ENCODE data around the gene STKLD1. TPM values are rescaled to one million over a fixed set of nuclear protein-coding genes. Genes with fewer than 3 reads are reported as not detected.

STKLD1 gene
- total RNA-seq, 4 donors from 2014 or later: 0.44 to 0.68 TPM; not detected in 2

DNA sequence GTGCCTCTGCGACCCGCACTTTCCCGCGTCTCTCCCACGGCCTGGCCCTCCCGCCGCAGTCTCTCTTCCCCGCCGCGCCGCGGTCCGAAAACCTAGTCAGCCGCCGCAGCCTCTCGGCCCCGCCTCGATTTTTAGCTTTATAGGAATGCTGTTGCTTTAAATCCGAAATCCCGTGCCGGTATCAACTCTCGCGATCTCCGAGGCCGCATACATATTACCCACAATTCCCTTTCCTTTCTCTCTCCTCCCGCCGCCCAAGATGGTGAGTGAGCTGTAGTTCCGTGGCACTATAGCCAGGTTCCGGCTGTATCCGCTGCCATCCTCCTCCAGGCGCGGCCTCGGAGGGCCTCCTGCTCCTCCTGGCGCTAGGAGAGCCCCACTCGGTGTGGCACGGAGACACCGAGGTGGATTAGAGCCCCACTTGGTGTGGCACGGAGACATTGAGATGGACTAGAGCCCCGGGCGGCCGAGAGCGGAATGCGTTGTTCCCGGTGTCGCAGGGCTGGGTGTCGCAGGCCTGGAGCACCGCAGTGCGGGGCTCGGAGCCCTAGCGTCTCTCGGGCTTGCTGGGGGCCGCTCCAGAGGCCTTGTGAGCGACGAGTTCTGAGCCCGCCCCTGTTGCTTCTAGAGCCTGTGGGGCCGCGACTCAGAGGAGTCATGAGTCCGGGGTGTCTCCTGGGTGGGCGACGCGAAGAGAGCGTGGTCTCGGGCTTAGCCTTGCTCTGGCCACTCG lies 28.0 kb upstream of the STKLD1 start, which contains the start of the genes MED22 and RPL7A:
TSS of gene MED22 (minus strand) at position 147 of the 733 bp plus-strand sequence. CDS start 1,469 bp downstream, outside the sequence.
TSS of gene RPL7A (plus strand) at position 234 of the 733 bp plus-strand sequence. CDS start at position 260, 26 bp downstream.
- TF ChIP-seq, protein P1, sequence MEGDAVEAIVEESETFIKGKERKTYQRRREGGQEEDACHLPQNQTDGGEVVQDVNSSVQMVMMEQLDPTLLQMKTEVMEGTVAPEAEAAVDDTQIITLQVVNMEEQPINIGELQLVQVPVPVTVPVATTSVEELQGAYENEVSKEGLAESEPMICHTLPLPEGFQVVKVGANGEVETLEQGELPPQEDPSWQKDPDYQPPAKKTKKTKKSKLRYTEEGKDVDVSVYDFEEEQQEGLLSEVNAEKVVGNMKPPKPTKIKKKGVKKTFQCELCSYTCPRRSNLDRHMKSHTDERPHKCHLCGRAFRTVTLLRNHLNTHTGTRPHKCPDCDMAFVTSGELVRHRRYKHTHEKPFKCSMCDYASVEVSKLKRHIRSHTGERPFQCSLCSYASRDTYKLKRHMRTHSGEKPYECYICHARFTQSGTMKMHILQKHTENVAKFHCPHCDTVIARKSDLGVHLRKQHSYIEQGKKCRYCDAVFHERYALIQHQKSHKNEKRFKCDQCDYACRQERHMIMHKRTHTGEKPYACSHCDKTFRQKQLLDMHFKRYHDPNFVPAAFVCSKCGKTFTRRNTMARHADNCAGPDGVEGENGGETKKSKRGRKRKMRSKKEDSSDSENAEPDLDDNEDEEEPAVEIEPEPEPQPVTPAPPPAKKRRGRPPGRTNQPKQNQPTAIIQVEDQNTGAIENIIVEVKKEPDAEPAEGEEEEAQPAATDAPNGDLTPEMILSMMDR (IDR thresholded peaks at IDR 0.05; ENCODE audit: low read depth): no peak

GRCh38 chr9:133348718-133349573 lies 27.2 kb upstream of the STKLD1 start:
- TF ChIP-seq, protein P1 (IDR thresholded peaks at IDR 0.05; ENCODE audit: low read depth): no peak

- TF ChIP-seq, protein P1 (IDR thresholded peaks at IDR 0.05; ENCODE audit: low read depth): no peak
Measured at GRCh38 chr9:133349965-133350616, 26.1 kb upstream of the STKLD1 start.

DNA sequence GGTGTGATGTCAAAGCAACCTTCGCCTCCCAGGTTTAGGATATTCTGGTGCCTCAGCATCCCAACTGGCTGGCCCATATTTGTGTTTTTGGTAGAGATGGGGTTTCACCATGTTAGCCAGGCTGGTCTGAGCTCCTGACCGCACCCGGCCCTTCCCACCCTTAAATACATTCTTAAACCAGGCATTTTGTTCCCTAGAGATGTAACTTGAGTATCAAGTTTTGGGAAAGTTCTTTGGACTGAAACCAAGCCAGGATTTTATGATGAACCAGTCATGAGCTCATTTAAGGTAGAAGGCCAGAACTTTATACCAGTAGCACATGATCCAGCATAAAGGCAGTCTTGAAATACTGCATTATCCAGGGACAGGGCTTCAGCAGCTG lies 24.6 kb upstream of the STKLD1 start:
- TF ChIP-seq, protein P1 (IDR thresholded peaks at IDR 0.05; ENCODE audit: low read depth): no peak

DNA sequence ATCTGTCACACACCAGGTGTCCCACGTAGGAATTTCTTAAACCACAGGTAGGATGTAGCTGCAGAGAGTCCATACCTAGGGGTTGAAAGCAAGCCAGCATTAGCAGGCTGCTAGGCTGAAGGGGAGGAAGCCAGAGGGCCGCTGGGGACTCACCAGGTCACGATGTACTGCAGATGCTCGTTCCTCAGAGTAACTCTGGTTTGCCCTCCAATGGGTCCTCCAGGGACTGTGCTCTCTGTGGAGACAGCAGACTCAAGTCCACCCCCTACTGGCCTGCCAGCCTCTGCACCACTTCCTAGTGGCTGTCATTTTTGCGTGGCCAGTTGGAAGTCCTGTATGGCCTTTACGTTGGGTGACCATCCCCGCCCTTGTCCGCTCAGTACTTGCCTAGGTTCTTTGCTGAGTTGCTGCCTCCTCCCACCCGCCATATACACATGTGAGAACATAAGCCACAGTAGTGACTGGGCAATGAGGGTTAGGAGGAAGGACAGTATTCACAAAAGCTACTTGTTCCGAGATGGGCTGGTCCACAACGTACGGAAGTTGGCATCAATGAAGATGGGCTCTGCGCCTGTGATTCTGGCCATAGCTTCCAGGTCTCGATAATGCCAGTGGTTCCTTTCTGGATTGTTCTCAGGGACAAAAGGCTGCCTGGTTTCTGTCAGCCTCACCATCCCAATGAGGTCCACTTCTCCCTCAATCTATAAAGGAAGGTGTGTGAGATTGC lies 24.1 kb upstream of the STKLD1 start:
- TF ChIP-seq, protein P1 (IDR thresholded peaks at IDR 0.05; ENCODE audit: low read depth): no peak

- TF ChIP-seq, protein P1 (IDR thresholded peaks at IDR 0.05; ENCODE audit: low read depth): no peak
Measured at GRCh38 chr9:133352635-133353340, 23.4 kb upstream of the STKLD1 start.
